Neuronal stem cell (in vitro differentiated cells): ENCODE results near the gene EDC3.

ENCODE experiments used
- DNase-seq: peaks from one replicate; pipeline ENCODE4 v3.0.0-alpha.2; 2013; ENCODE audit warnings: low spot score
- H2AFZ ChIP-seq: one replicate; pipeline ENCODE4 v1.6.1; 2013; ENCODE audit warnings: mild to moderate bottlenecking, low read length, inconsistent platforms
- H2AK5ac ChIP-seq: 2 replicates; pipeline ENCODE4 v1.6.1; 2013; ENCODE audit warnings: low read depth, mild to moderate bottlenecking, inconsistent platforms, low read length, moderate library complexity, mixed read lengths
- H2BK120ac ChIP-seq: 2 replicates; pipeline ENCODE4 v1.6.1; 2013; ENCODE audit warnings: low read depth, mild to moderate bottlenecking, inconsistent platforms, low read length, moderate library complexity, mixed read lengths
- H2BK12ac ChIP-seq: one replicate; pipeline ENCODE4 v1.6.1; 2013; ENCODE audit warnings: low read length, inconsistent platforms
- H2BK15ac ChIP-seq: 2 replicates; pipeline ENCODE4 v1.6.1; 2013; ENCODE audit warnings: mild to moderate bottlenecking, low read length, inconsistent platforms, mixed read lengths
- H2BK5ac ChIP-seq: one replicate; pipeline ENCODE4 v1.6.1; 2013; ENCODE audit warnings: inconsistent platforms, mild to moderate bottlenecking, low read length, moderate library complexity
- H3K14ac ChIP-seq: one replicate; pipeline ENCODE4 v1.6.1; 2013; ENCODE audit warnings: low read length, inconsistent platforms
- H3K18ac ChIP-seq: 2 replicates; pipeline ENCODE4 v1.6.1; 2013; ENCODE audit warnings: low read length, inconsistent platforms
- H3K23ac ChIP-seq: 2 replicates; pipeline ENCODE4 v1.6.1; 2013; ENCODE audit warnings: low read depth, mild to moderate bottlenecking, mixed read lengths, low read length, inconsistent platforms; ENCODE audit not compliant: poor library complexity
- H3K27ac ChIP-seq: replicated peaks from 3 replicates; pipeline ENCODE4 v1.5.1; 2013; ENCODE audit warnings: low read length, inconsistent platforms
- H3K27me3 ChIP-seq, 3 experiments: 2 replicates each; pipeline ENCODE4 v1.6.1; 2013; ENCODE audit warnings: low read length in 3 of 3, mild to moderate bottlenecking in 2 of 3, inconsistent platforms in 1 of 3, low read depth in 1 of 3, mixed read lengths in 1 of 3, moderate library complexity in 1 of 3; ENCODE audit not compliant: control insufficient read depth in 3 of 3, insufficient read depth in 3 of 3
- H3K36me3 ChIP-seq, 2 donors: replicated peaks in 1 of 2; 2 replicates each; pipeline ENCODE4 v1.6.1; 2013; ENCODE audit warnings: low read length in 2 of 2; ENCODE audit not compliant: control insufficient read depth in 2 of 2, insufficient read depth in 2 of 2
- H3K4ac ChIP-seq: 2 replicates; pipeline ENCODE4 v1.6.1; 2013; ENCODE audit warnings: inconsistent platforms, mild to moderate bottlenecking, low read length, moderate library complexity
- H3K4me1 ChIP-seq, 2 donors: 1 replicate in 1 of 2; 2 replicates in 1 of 2; pipeline ENCODE4 v1.6.1; 2013; ENCODE audit warnings: low read length in 2 of 2, low read depth in 1 of 2; ENCODE audit not compliant: control insufficient read depth in 2 of 2, insufficient read depth in 1 of 2
- H3K4me2 ChIP-seq: one replicate; pipeline ENCODE4 v1.6.1; 2013; ENCODE audit warnings: mild to moderate bottlenecking, low read length, inconsistent platforms; ENCODE audit not compliant: insufficient read depth, poor library complexity, severe bottlenecking
- H3K4me3 ChIP-seq, 2 donors: 2 replicates each; pipeline ENCODE4 v1.5.1; 2013; ENCODE audit warnings: low read length in 2 of 2, mild to moderate bottlenecking in 2 of 2, inconsistent platforms in 1 of 2, moderate library complexity in 1 of 2
- H3K79me1 ChIP-seq: one replicate; pipeline ENCODE4 v1.6.1; 2013; ENCODE audit warnings: low read depth, mild to moderate bottlenecking, inconsistent platforms, low read length, moderate library complexity
- H3K9ac ChIP-seq: one replicate; pipeline ENCODE4 v1.6.1; 2013; ENCODE audit warnings: mild to moderate bottlenecking, low read depth, low read length, inconsistent platforms; ENCODE audit not compliant: poor library complexity
- H3K9me3 ChIP-seq, 2 donors: replicated peaks in 1 of 2; 2 replicates each; pipeline versions ENCODE3 to v1.6.1; 2013; ENCODE audit warnings: low read length in 2 of 2, mild to moderate bottlenecking in 2 of 2, inconsistent platforms in 1 of 2, low read depth in 1 of 2, mixed read lengths in 1 of 2, moderate library complexity in 1 of 2; ENCODE audit not compliant: control insufficient read depth in 2 of 2, insufficient read depth in 1 of 2
- H4K8ac ChIP-seq: one replicate; pipeline ENCODE4 v1.6.1; 2013; ENCODE audit warnings: low read depth, mild to moderate bottlenecking, inconsistent platforms, low read length, moderate library complexity
- H4K91ac ChIP-seq: one replicate; pipeline ENCODE4 v1.6.1; 2013; ENCODE audit warnings: low read length, low read depth, mild to moderate bottlenecking, inconsistent platforms; ENCODE audit not compliant: poor library complexity
- WGBS, 2 donors: extraction: QIAGEN DNeasy Blood & Tissue Kit; methylation state at CpG; one replicate each; pipeline ENCODE4 v1.1.7; 2013; ENCODE audit warnings: missing lambda C conversion rate in 2 of 2, mixed read lengths in 1 of 2; ENCODE audit not compliant: insufficient read length in 2 of 2, insufficient replicate concordance in 1 of 2; ENCODE audit errors: extremely low coverage in 2 of 2; 5-methylcytosine and 5-hydroxymethylcytosine counted together

Gene EDC3

DNA sequence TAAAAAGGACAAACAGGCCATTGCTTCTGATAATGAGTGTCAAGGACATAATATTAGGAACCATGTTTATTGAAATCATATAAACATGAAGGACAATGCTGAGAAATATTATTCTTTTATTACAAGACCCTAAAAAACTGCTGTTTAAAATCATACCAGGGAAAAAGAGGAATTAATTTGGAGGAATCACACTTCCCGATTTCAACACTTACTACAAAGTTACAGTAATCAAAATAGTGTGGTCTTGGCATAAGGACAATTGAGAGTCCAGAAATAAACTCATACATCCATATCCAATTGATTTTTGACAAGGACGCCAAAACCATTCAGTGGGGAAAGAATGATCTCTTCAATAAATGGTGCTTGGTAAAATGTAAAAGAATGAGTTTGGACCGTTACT lies 16.5 kb upstream of the EDC3 start:
- Histone ChIP-seq H3K23ac (no peak overlapping the region), H3K27ac (no peak overlapping the region), H2BK12ac (no peak overlapping the region), H2BK15ac (no peak overlapping the region), H3K9ac (no peak overlapping the region), H2BK120ac (no peak overlapping the region), H4K91ac (no peak overlapping the region), H2AK5ac (no peak overlapping the region), H2AFZ (no peak overlapping the region), H3K4me3 (no peak overlapping the region), H3K14ac (no peak overlapping the region), H3K18ac (no peak overlapping the region), H3K27me3 (peaks cover 0 to 23% (median 1%) of the 10 kb centered on the region in 3 experiments), H3K79me1 (no peaks in the 10 kb centered on the region), H2BK5ac (no peak overlapping the region), H3K4me1 (no peaks in the 10 kb centered on the region), H3K4me2 (no peak overlapping the region), H3K4ac (no peak overlapping the region), H3K9me3 (no peaks in the 10 kb centered on the region), H4K8ac (no peak overlapping the region), H3K36me3 (no peaks in the 10 kb centered on the region)
- WGBS, 2 donors: no CpG with 5 or more reads among the region's 3 CpGs
- no peak for DNase-seq

DNA sequence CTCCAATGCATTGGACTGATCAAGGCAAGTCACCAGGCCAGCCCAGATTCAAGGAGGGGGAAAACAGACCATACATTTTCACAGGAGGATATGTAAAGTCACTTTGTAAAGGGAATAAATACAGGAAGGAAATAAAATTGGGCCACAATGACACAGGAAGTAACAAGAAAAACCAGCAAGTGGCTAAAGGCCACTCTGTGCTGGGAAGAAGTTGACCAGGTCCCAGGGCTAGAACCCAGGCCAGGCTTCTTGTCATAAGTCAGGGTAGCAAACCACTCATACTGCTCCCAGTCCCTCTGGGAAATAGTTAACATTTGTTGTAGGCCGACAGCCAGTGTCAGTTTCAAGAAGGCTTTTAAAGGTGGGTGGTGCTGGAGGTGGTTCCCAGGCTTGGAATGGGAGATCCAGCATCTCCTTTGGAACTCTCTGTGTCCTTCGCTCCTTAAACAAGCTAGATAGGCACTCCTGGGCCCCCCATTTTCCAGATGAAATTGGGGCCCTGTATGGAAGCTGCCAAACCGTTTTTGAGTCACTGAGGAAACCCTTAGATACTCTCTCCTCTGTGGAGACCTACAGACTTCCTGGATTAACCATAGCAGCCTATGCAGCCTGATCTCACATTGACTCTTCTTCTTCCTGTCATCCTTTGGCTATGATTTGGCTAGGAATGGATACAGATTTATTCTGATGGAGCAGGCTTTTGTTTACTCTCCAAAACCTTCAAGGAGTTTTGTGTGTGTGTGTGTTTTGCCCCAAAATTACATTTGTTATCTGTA lies 14.7 kb upstream of the EDC3 start:
- Histone ChIP-seq H2BK15ac (no peak overlapping the region), H2AFZ (peak overlapping the region; percentile 11), H2BK120ac (no peak overlapping the region), H3K36me3 (no peaks in the 10 kb centered on the region), H3K9me3 (no peaks in the 10 kb centered on the region), H3K9ac (no peak overlapping the region), H3K27ac (no peak overlapping the region), H2BK5ac (no peak overlapping the region), H2BK12ac (no peak overlapping the region), H3K4me2 (no peak overlapping the region), H3K4ac (no peak overlapping the region), H3K18ac (no peak overlapping the region), H4K8ac (no peak overlapping the region), H2AK5ac (no peak overlapping the region), H3K27me3 (peaks cover 0 to 28% (median 1%) of the 10 kb centered on the region in 3 experiments), H3K4me3 (no peak overlapping the region), H3K14ac (no peak overlapping the region), H3K4me1 (no peaks in the 10 kb centered on the region), H3K23ac (no peak overlapping the region), H3K79me1 (no peaks in the 10 kb centered on the region), H4K91ac (no peak overlapping the region)
- WGBS, 2 donors: no CpG with 5 or more reads among the region's 3 CpGs
- DNase-seq: no peak

DNA sequence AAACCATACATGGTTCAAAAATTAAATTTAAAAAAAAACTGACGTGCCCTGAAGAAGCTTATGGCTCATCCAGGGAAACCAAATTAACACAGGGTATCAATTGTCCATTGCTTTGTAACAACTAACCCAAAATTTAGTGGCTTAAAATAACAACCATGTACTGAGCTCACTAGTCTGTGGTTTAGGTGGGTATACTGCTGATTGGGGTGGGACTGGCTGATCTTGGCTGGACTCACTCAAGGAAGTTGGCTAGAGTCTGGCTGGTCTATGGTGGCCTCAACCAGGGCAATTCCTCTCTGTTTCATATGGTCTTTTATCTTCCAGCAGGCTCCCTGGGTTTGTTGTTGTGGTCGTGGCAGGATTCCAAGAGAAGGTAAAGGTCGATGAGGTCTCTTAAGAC lies 14.1 kb upstream of the EDC3 start:
- Histone ChIP-seq H4K8ac (no peak overlapping the region), H3K9me3 (no peaks in the 10 kb centered on the region), H3K4ac (no peak overlapping the region), H3K18ac (no peak overlapping the region), H3K79me1 (no peaks in the 10 kb centered on the region), H2AK5ac (no peak overlapping the region), H3K9ac (no peak overlapping the region), H3K14ac (no peak overlapping the region), H4K91ac (no peak overlapping the region), H2BK15ac (no peak overlapping the region), H3K4me1 (no peaks in the 10 kb centered on the region), H3K23ac (no peak overlapping the region), H2BK120ac (no peak overlapping the region), H3K4me3 (no peak overlapping the region), H3K27me3 (peaks cover 0 to 28% (median 1%) of the 10 kb centered on the region in 3 experiments), H3K27ac (no peak overlapping the region), H3K36me3 (no peaks in the 10 kb centered on the region), H2AFZ (no peak overlapping the region), H2BK5ac (no peak overlapping the region), H2BK12ac (no peak overlapping the region), H3K4me2 (no peak overlapping the region)
- no peak for DNase-seq
- WGBS, 2 donors: no CpG with 5 or more reads among the region's 3 CpGs

DNA sequence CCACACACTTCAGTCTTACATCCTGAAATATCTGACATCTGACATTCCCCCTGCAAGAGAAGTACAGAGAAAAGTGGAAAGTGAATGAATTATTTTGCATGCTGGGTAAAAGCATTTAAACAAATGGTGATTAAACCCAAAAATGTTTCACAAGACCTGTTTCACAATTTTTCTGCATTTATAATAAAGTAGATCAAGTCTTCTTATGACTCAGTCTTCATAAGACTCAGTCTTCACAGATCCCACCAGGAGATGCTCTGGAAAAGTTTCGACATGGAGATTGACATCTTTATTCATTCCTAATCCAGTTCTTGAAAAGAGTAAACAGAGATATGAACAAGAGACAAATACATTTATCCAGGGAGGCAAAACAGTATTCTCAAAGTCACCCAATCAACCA lies 13.2 kb upstream of the EDC3 start:
- no CpG with 5 or more reads among the region's 1 CpG for WGBS, 2 donors
- H2BK15ac ChIP-seq: no peak overlapping the region

More for the DNA sequence above, 13.2 kb upstream of the EDC3 start:
- Histone ChIP-seq H2BK5ac (no peak overlapping the region), H3K79me1 (no peaks in the 10 kb centered on the region), H3K9ac (no peak overlapping the region), H4K91ac (no peak overlapping the region), H3K4me2 (no peak overlapping the region), H3K4me3 (no peak overlapping the region), H3K18ac (no peak overlapping the region), H3K4me1 (no peaks in the 10 kb centered on the region), H2BK12ac (no peak overlapping the region), H2AFZ (no peak overlapping the region), H4K8ac (no peak overlapping the region), H3K23ac (no peak overlapping the region), H2AK5ac (no peak overlapping the region), H3K4ac (no peak overlapping the region), H3K27ac (no peak overlapping the region), H2BK120ac (no peak overlapping the region), H3K14ac (no peak overlapping the region), H3K36me3 (no peaks in the 10 kb centered on the region), H3K9me3 (no peaks in the 10 kb centered on the region), H3K27me3 (peaks cover 0 to 35% (median 1%) of the 10 kb centered on the region in 3 experiments)
- no peak for DNase-seq
